GM12891 (cell line): Measurements from ENCODE around the gene LDB2.

Experiments
- POLR2A ChIP-seq: IDR thresholded peaks from 2 replicates; pipeline ENCODE4 v1.6.1; 2011; ENCODE audit warnings: low read depth, low read length, control low read depth
- POLR2AphosphoS5 ChIP-seq: IDR thresholded peaks from 2 replicates; pipeline ENCODE4 v1.6.1; 2011; ENCODE audit warnings: low read depth, low read length, control low read depth
- POU2F2 ChIP-seq: IDR thresholded peaks from 2 replicates; pipeline ENCODE4 v1.6.1; 2011; ENCODE audit warnings: low read depth, mild to moderate bottlenecking, control low read depth, low read length, moderate library complexity
- TAF1 ChIP-seq: IDR thresholded peaks from 2 replicates; pipeline ENCODE4 v1.6.1; 2011; ENCODE audit warnings: low read depth, low read length, control low read depth

GRCh38 chr4:16939178-16939577, 40.7 kb upstream of the LDB2 start:
- TF ChIP-seq POLR2A (no peak), POLR2AphosphoS5 (no peak), POU2F2 (no peak), TAF1 (no peak)
